GM18505 (cell line): ENCODE measurements around the gene B9D1.

Experiments used
- ATAC-seq: cut with Tn5 transposase; IDR thresholded peaks from one replicate; pipeline ENCODE4 v1.9.1; 2021; ENCODE audit not compliant: unreplicated experiment
- POLR2A ChIP-seq: IDR thresholded peaks from 4 replicates; pipeline ENCODE4 v1.6.1; 2011; ENCODE audit warnings: borderline replicate concordance; ENCODE audit not compliant: insufficient read depth, insufficient read length; ENCODE audit errors: extremely low read depth

Gene B9D1

GRCh38 chr17:19375732-19376131, 13.2 kb upstream of the B9D1 start:
- TF ChIP-seq POLR2A: no peak
- ATAC-seq: no peak

DNA sequence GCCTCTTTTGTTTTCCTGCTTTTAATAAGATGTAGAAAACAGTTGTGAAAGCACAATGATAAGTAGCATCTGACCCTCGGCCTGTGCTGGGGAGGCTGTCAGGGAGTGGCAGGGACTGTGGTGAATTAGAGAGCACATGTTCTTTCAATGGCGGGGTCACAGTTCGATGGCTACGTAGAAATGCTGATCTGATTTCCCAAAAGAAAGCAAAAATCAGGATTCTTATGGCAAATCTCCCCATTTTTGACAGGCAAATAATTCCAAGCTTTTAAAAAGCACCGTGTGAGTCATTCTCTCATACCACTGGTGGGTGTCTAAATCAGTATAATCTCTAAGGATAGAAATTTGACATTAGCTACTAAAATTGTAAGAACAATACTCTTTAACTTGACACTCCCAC, 11.6 kb upstream of the B9D1 start:
- no peak for ATAC-seq
- no peak for TF ChIP-seq POLR2A

GRCh38 chr17:19372866-19373504, 10.5 kb upstream of the B9D1 start:
- TF ChIP-seq POLR2A: no peak
- ATAC-seq: no peak

DNA sequence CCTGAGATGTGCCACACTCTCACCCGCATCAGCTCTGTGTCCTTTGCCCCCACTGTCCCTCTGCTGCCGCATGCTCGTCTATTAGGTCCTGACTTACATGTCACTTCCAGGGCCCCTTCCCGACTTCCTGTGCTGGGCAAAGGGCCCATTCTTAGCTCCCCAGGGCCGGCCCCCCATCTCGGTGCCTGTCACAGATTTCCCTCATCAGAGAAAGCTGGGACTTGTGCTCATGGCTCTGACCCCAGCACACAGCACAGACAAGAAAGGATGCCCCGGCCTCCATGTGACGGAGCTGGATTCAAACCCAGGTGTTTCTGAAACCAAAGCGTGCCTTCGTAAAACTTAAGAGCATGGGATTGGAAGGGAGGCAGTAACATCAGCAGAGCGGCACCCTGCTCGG, 9.9 kb upstream of the B9D1 start:
- no peak for TF ChIP-seq POLR2A
- ATAC-seq: no peak

- ATAC-seq: no peak
- TF ChIP-seq POLR2A: no peak
Measured at GRCh38 chr17:19372011-19372370, 9.5 kb upstream of the B9D1 start.

DNA sequence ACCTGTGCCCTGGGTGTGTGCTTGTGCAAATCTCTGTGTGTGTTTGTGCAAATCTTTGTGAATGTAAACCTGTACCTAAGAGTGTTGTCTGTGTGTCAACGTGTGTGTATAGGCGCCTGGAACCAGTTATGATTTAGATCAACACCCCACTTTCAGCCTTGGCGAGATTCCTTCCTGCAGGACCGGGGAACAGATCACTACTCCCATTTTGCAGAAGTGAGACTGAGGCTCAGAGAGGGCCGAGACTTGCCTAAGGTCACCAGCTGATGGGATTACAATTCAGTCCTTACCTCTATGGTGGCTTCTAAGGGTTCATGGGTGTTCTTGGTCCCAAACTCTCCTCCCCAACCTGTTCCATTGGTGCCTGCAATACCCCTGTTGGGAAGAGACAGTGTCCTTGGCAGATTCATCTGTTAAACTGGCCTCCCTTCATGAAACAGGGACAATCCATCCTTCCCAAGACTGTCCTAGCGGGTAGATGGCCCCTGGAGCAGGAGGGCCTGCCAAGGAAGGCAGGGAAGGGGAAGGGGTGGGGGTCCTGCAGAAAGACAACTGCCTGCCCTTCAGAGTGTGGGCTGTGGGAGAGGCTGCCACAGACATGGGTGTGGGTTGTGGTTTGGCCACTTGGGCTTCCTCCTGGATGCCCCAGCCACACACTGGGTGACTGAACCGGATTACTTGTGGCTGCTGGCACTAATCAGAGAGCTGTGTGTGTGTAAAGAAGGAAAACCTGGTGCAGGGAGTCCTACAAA, 8.9 kb upstream of the B9D1 start:
- no peak for TF ChIP-seq POLR2A
- ATAC-seq: no peak

GRCh38 chr17:19370493-19370960, 8.0 kb upstream of the B9D1 start:
- TF ChIP-seq POLR2A: no peak
- no peak for ATAC-seq

GRCh38 chr17:19369846-19370492, 7.4 kb upstream of the B9D1 start:
- no peak for TF ChIP-seq POLR2A
- no peak for ATAC-seq

DNA sequence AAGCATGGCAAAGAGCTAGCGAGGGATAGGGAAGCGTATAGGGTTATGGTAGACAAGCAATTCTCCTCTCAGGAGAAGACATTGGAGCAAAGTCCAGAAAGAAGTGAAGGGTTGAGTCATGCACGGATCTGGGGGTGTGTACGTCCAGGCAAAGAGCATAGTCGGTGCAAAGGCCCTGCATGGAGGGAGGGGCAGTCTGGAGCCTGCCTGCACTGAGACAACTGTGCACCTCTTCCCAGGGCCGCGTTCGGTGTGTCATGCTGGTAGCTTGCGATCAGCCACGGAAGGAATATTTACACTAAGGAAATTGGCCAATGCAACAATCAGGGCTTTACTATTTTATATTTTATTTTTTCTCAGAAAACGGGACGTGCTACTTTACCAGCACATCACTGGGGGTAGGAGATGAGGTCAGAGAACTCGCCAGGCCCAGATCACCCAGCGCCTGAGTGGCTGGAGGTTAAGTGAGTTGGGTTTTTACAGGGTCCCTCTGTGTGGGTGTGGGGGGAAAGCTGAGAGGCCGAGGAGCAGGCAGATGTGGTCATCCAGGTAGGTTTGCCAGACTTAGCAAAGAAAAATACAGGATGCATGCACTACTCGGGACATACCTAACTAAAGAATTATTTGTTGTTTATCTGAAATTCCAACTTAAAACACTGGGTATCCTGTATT, 6.7 kb upstream of the B9D1 start:
- ATAC-seq: no peak
- no peak for TF ChIP-seq POLR2A

GRCh38 chr17:19368229-19368628, 5.7 kb upstream of the B9D1 start:
- ATAC-seq: no peak
- no peak for TF ChIP-seq POLR2A

DNA sequence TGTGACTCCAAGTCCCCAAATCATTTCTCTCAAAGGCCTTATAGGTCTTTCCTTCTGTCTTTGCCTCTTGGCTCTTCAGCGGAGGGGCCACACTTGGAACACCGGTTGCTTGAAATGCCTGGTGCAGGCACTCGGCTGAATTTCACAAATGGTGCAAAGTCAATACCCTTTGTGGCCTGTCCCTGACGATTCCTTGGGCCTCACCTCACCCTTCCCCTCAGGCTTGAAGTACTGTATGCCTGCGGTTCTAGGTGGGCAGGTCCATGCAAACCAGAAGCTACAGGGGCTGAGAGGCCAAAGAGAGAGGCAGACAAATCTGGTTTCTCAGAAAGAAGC, 4.1 kb upstream of the B9D1 start:
- no peak for TF ChIP-seq POLR2A
- no peak for ATAC-seq

GRCh38 chr17:19365833-19366636, 3.5 kb upstream of the B9D1 start:
- no peak for ATAC-seq
- TF ChIP-seq POLR2A: no peak

GRCh38 chr17:19365499-19365817, 2.9 kb upstream of the B9D1 start:
- ATAC-seq: no peak
- TF ChIP-seq POLR2A: no peak

- ATAC-seq: no peak
- TF ChIP-seq POLR2A: no peak
Measured at GRCh38 chr17:19364699-19365498, 2.4 kb upstream of the B9D1 start.
